Liver (tissue), 9 donors: ENCODE data around the gene CCDC187. TPM values are rescaled to one million over a fixed set of nuclear protein-coding genes. Genes with fewer than 3 reads are reported as not detected.

Source experiments
- DNase-seq: peaks from one replicate; pipeline ENCODE4 v3.0.0-alpha.2; 2017; ENCODE audit warnings: low spot score
- H3K27ac ChIP-seq, 2 donors: one replicate each; pipeline ENCODE4 v1.7.0; 2013; ENCODE audit warnings: inconsistent platforms in 2 of 2, low read length in 2 of 2, control low read depth in 1 of 2, low read depth in 1 of 2, mild to moderate bottlenecking in 1 of 2
- H3K27me3 ChIP-seq, 4 donors: one replicate each; pipeline versions ENCODE4 v1.6.1 to v1.7.0; 2013; ENCODE audit warnings: low read length in 3 of 4, inconsistent platforms in 1 of 4, mild to moderate bottlenecking in 1 of 4, moderate library complexity in 1 of 4; ENCODE audit not compliant: control insufficient read depth in 4 of 4, insufficient read depth in 4 of 4
- H3K36me3 ChIP-seq, 4 donors: one replicate each; pipeline versions ENCODE4 v1.6.1 to v1.7.0; 2013; ENCODE audit warnings: low read length in 3 of 4, mild to moderate bottlenecking in 3 of 4, low read depth in 1 of 4, moderate library complexity in 1 of 4; ENCODE audit not compliant: control insufficient read depth in 4 of 4, insufficient read depth in 3 of 4
- H3K4me1 ChIP-seq, 4 donors: one replicate each; pipeline versions ENCODE4 v1.6.1 to v1.7.0; 2013; ENCODE audit warnings: low read length in 3 of 4, mild to moderate bottlenecking in 3 of 4, moderate library complexity in 1 of 4; ENCODE audit not compliant: control insufficient read depth in 4 of 4, insufficient read depth in 4 of 4
- H3K4me3 ChIP-seq, 3 donors: one replicate each; pipeline versions ENCODE4 v1.6.1 to v1.7.0; 2013; ENCODE audit warnings: low read length in 3 of 3, control low read depth in 1 of 3, low read depth in 1 of 3, mild to moderate bottlenecking in 1 of 3
- H3K9ac ChIP-seq, 2 donors: one replicate each; pipeline ENCODE4 v1.7.0; 2013; ENCODE audit warnings: low read length in 2 of 2, mild to moderate bottlenecking in 2 of 2, moderate library complexity in 2 of 2, control low read depth in 1 of 2, low read depth in 1 of 2
- H3K9me3 ChIP-seq, 4 donors: one replicate each; pipeline versions ENCODE4 v1.6.1 to v1.7.0; 2013; ENCODE audit warnings: low read length in 3 of 4; ENCODE audit not compliant: control insufficient read depth in 4 of 4
- FOXA1 ChIP-seq: IDR thresholded peaks from 2 replicates; pipeline ENCODE4 v1.6.1; 2016; ENCODE audit warnings: antibody characterized with exemption
- FOXA2 ChIP-seq: IDR thresholded peaks from 2 replicates; pipeline ENCODE4 v1.6.1; 2016; ENCODE audit warnings: antibody characterized with exemption
- GABPA ChIP-seq, 2 donors: IDR thresholded peaks in 1 of 2; conservative IDR thresholded peaks in 1 of 2; 2 replicates each; pipeline ENCODE4 v1.6.1; 2016; ENCODE audit warnings: antibody characterized with exemption in 2 of 2, mild to moderate bottlenecking in 1 of 2, moderate library complexity in 1 of 2
- HNF4A ChIP-seq, 2 donors: conservative IDR thresholded peaks; 2 replicates each; pipeline ENCODE4 v1.6.1; 2016; ENCODE audit warnings: antibody characterized with exemption in 2 of 2, mild to moderate bottlenecking in 2 of 2
- HNF4G ChIP-seq: IDR thresholded peaks from 2 replicates; pipeline ENCODE4 v1.6.1; 2016; ENCODE audit warnings: antibody characterized with exemption
- JUND ChIP-seq, 2 donors: IDR thresholded peaks; 2 replicates each; pipeline ENCODE4 v1.6.1; 2016; ENCODE audit warnings: antibody characterized with exemption in 2 of 2
- NR2F2 ChIP-seq: IDR thresholded peaks from 2 replicates; pipeline ENCODE4 v1.6.1; 2016; ENCODE audit warnings: antibody characterized with exemption
- RAD21 ChIP-seq, 2 donors: IDR thresholded peaks; 2 replicates each; pipeline ENCODE4 v1.6.1; 2016; ENCODE audit warnings: antibody characterized with exemption in 2 of 2, mild to moderate bottlenecking in 2 of 2
- RXRA ChIP-seq, 2 donors: IDR thresholded peaks; 2 replicates each; pipeline ENCODE4 v1.6.1; 2017 to 2018; ENCODE audit warnings: antibody characterized with exemption in 2 of 2, mild to moderate bottlenecking in 1 of 2
- SP1 ChIP-seq: IDR thresholded peaks from 2 replicates; pipeline ENCODE4 v1.6.1; 2018; ENCODE audit warnings: antibody characterized with exemption, mild to moderate bottlenecking
- WGBS: extraction: QIAGEN DNeasy Blood & Tissue Kit; methylation state at CpG from one replicate; pipeline ENCODE4 v1.1.7; 2013; 5-methylcytosine and 5-hydroxymethylcytosine counted together
- polyA plus RNA-seq, 2 donors: library from polyadenylated mRNA; stranded (reverse) in 1 of 2; unstranded in 1 of 2; fragments of 200-250 nt in 1 of 2; fragments of >200 nt in 1 of 2; fragmentation: Nextera tagmentation in 1 of 2; extraction: Ambion mirVana in 1 of 2; gene quantifications; one replicate each; pipeline versions ENCODE4 v1.2.1 to v1.2.3, GENCODE V29; 2013 to 2015
- total RNA-seq, 2 donors: library from RNA; depleted of rRNA; stranded (reverse); fragments of >200 nt; gene quantifications; one replicate each; pipeline ENCODE4 v1.2.3, GENCODE V29; 2014
- TF ChIP-seq, protein P1 (sequence below): IDR thresholded peaks from 2 replicates; pipeline ENCODE4 v1.6.1; 2016; ENCODE audit warnings: antibody characterized with exemption
- TF ChIP-seq, protein P2 (sequence below): IDR thresholded peaks from 2 replicates; pipeline ENCODE4 v1.6.1; 2016; ENCODE audit warnings: antibody characterized with exemption
- TF ChIP-seq, protein P3 (sequence below): IDR thresholded peaks from 2 replicates; pipeline ENCODE4 v1.6.1; 2016; ENCODE audit warnings: antibody characterized with exemption
- TF ChIP-seq, protein P4 (sequence below): IDR thresholded peaks from 2 replicates; pipeline ENCODE4 v1.6.1; 2016; ENCODE audit warnings: antibody characterized with exemption, mild to moderate bottlenecking
- TF ChIP-seq, protein P5 (sequence below): fragments of 150-350 bp; IDR thresholded peaks from 2 replicates; pipeline ENCODE4 v1.5.1; 2017; ENCODE audit warnings: improper control_type of control experiment, low read depth, low read length; ENCODE audit not compliant: missing input control
- donor health status: healthy.
- donor health status: healthy.
- donor health status: healthy.
- donor health status: healthy.
- donor health status: healthy.

CCDC187 gene
- total and polyA plus RNA-seq, 4 donors: 0.05 TPM; not detected in 3

DNA sequence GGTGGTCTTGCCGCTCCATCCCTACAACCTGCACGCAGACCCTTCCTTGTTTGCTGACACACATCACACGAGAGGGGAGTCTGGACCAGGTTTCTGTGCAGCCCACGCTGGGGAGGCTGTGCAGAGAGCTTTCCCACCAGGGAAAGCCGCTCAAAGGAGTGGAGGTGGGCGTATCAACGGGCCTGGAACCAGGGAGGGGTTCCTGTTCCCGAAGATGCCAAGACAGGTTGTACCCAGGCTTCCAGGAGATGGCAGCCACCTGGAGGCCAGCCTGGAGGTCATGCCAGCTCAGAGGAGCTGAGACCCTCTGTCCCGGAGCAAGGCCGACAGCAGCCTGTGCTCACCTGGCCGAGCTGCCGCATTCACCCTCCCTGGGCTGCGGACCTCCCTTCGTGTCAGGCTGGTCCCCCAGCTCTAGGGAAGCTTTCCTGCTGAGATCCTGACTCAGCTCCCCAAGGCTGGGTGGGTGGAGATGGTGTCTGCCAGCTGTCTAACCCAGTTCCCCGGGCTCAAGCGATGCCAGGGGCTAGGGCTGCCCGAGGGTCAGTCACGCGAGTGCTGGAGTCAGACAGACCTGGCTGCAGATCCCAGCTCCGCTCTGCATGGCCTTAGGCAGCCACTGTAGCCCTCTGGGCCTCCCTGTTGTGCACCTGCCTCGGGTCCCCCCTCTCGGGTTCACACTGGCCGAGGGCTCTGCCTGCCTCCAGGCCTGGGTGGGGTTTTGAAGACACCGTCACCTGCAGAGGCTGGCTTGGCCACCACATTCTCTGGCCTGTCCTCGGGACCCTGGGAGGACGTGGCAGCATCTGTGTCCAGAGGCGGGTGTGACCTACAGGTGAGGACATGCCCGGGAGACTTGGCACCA lies 29.7 kb downstream of the CCDC187 start:
- no peaks in the 10 kb centered on the region for H3K9me3 ChIP-seq
- no peaks in the 10 kb centered on the region for H3K36me3 ChIP-seq
- TF ChIP-seq, protein P1, sequence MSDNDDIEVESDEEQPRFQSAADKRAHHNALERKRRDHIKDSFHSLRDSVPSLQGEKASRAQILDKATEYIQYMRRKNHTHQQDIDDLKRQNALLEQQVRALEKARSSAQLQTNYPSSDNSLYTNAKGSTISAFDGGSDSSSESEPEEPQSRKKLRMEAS: no peak
- TF ChIP-seq HNF4A (conservative IDR thresholded peaks at IDR 0.05): no peak
- TF ChIP-seq, protein P2, sequence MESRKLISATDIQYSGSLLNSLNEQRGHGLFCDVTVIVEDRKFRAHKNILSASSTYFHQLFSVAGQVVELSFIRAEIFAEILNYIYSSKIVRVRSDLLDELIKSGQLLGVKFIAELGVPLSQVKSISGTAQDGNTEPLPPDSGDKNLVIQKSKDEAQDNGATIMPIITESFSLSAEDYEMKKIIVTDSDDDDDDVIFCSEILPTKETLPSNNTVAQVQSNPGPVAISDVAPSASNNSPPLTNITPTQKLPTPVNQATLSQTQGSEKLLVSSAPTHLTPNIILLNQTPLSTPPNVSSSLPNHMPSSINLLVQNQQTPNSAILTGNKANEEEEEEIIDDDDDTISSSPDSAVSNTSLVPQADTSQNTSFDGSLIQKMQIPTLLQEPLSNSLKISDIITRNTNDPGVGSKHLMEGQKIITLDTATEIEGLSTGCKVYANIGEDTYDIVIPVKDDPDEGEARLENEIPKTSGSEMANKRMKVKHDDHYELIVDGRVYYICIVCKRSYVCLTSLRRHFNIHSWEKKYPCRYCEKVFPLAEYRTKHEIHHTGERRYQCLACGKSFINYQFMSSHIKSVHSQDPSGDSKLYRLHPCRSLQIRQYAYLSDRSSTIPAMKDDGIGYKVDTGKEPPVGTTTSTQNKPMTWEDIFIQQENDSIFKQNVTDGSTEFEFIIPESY: no peak
- no peak for TF ChIP-seq RXRA (IDR thresholded peaks at IDR 0.05)
- TF ChIP-seq, protein P3, sequence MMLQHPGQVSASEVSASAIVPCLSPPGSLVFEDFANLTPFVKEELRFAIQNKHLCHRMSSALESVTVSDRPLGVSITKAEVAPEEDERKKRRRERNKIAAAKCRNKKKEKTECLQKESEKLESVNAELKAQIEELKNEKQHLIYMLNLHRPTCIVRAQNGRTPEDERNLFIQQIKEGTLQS: no peak
- no peak for TF ChIP-seq FOXA2
- TF ChIP-seq JUND (IDR thresholded peaks at IDR 0.05): no peak
- TF ChIP-seq, protein P4, sequence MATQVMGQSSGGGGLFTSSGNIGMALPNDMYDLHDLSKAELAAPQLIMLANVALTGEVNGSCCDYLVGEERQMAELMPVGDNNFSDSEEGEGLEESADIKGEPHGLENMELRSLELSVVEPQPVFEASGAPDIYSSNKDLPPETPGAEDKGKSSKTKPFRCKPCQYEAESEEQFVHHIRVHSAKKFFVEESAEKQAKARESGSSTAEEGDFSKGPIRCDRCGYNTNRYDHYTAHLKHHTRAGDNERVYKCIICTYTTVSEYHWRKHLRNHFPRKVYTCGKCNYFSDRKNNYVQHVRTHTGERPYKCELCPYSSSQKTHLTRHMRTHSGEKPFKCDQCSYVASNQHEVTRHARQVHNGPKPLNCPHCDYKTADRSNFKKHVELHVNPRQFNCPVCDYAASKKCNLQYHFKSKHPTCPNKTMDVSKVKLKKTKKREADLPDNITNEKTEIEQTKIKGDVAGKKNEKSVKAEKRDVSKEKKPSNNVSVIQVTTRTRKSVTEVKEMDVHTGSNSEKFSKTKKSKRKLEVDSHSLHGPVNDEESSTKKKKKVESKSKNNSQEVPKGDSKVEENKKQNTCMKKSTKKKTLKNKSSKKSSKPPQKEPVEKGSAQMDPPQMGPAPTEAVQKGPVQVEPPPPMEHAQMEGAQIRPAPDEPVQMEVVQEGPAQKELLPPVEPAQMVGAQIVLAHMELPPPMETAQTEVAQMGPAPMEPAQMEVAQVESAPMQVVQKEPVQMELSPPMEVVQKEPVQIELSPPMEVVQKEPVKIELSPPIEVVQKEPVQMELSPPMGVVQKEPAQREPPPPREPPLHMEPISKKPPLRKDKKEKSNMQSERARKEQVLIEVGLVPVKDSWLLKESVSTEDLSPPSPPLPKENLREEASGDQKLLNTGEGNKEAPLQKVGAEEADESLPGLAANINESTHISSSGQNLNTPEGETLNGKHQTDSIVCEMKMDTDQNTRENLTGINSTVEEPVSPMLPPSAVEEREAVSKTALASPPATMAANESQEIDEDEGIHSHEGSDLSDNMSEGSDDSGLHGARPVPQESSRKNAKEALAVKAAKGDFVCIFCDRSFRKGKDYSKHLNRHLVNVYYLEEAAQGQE: no peak
- TF ChIP-seq NR2F2: no peak
- no peak for TF ChIP-seq SP1
- no peak for TF ChIP-seq HNF4G
- TF ChIP-seq RAD21 (IDR thresholded peaks at IDR 0.05): no peak
- no peak for TF ChIP-seq GABPA (IDR thresholded peaks at IDR 0.05 in 1 of 2, conservative IDR thresholded peaks at IDR 0.05 in 1 of 2)
- TF ChIP-seq, protein P5, sequence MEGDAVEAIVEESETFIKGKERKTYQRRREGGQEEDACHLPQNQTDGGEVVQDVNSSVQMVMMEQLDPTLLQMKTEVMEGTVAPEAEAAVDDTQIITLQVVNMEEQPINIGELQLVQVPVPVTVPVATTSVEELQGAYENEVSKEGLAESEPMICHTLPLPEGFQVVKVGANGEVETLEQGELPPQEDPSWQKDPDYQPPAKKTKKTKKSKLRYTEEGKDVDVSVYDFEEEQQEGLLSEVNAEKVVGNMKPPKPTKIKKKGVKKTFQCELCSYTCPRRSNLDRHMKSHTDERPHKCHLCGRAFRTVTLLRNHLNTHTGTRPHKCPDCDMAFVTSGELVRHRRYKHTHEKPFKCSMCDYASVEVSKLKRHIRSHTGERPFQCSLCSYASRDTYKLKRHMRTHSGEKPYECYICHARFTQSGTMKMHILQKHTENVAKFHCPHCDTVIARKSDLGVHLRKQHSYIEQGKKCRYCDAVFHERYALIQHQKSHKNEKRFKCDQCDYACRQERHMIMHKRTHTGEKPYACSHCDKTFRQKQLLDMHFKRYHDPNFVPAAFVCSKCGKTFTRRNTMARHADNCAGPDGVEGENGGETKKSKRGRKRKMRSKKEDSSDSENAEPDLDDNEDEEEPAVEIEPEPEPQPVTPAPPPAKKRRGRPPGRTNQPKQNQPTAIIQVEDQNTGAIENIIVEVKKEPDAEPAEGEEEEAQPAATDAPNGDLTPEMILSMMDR: no peak
- no peak for TF ChIP-seq FOXA1
- 85% methylated on average over 28 of the region's 28 CpGs for WGBS
- DNase-seq: no peak
- peaks cover 0 to 2% (median 0%) of the 10 kb centered on the region in 4 donors for H3K27me3 ChIP-seq
- no peaks in the 10 kb centered on the region for H3K4me1 ChIP-seq
- H3K27ac ChIP-seq: no peak overlapping the region
- H3K4me3 ChIP-seq: no peak overlapping the region
- H3K9ac ChIP-seq: no peak overlapping the region
